Effector memory CD8-positive, alpha-beta T cell (primary cell): ENCODE data around the gene RXFP4.
A peak's percentile ranks its signal among the peaks of the same experiment; 100 is the strongest.
"Not testable (repeated sequence)": the region's sequence is repeated elsewhere in the genome, so short reads cannot be mapped to it uniquely, and the experiment has no call there.

Experiments used
- ATAC-seq: fragments of 150-1000 bp; cut with Tn5 transposase; replicated peaks from 2 replicates; pipeline ENCODE4 v1.10.0; 2021; ENCODE audit warnings: mild to moderate bottlenecking, moderate library complexity
- DNase-seq, 3 experiments: peaks; one replicate each; pipeline ENCODE4 v3.0.0; 2021
- H3K27ac Mint-ChIP-seq, 2 donors: one replicate each; pipeline ENCODE4 v1.8.0; 2022; ENCODE audit warnings: mild to moderate bottlenecking in 2 of 2, mixed read lengths in 2 of 2, moderate library complexity in 2 of 2
- H3K27me3 Mint-ChIP-seq, 2 donors: one replicate each; pipeline ENCODE4 v1.8.0; 2022; ENCODE audit warnings: mixed read lengths in 2 of 2
- H3K36me3 Mint-ChIP-seq: one replicate; pipeline ENCODE4 v1.8.0; 2022; ENCODE audit warnings: mild to moderate bottlenecking, moderate library complexity, mixed read lengths; ENCODE audit not compliant: insufficient read depth
- H3K4me1 Mint-ChIP-seq, 2 donors: one replicate each; pipeline ENCODE4 v1.8.0; 2022; ENCODE audit warnings: low read depth in 2 of 2, mixed read lengths in 2 of 2
- H3K4me3 Mint-ChIP-seq, 2 donors: one replicate each; pipeline ENCODE4 v1.8.0; 2022; ENCODE audit warnings: mild to moderate bottlenecking in 2 of 2, mixed read lengths in 2 of 2, moderate library complexity in 2 of 2
- H3K9me3 Mint-ChIP-seq, 2 donors: one replicate each; pipeline ENCODE4 v1.8.0; 2022; ENCODE audit warnings: mixed read lengths in 2 of 2

The RXFP4 gene

GRCh38 chr1:155979597-155980343, 38.3 kb downstream of the RXFP4 start:
- DNase-seq (no peak), ATAC-seq (peak; percentile 21)
- H3K4me3 Mint-ChIP-seq, result peak overlapping the region; percentile 83 to 97
- no peaks in the 10 kb centered on the region for H3K27me3 Mint-ChIP-seq
- H3K4me1 Mint-ChIP-seq, result peaks cover 65 to 69% of the 10 kb centered on the region in 2 donors
- peak overlapping the region; percentile 85 to 94 for H3K27ac Mint-ChIP-seq
- H3K9me3 Mint-ChIP-seq, result no peaks in the 10 kb centered on the region
- peaks cover 31% of the 10 kb centered on the region for H3K36me3 Mint-ChIP-seq

DNA sequence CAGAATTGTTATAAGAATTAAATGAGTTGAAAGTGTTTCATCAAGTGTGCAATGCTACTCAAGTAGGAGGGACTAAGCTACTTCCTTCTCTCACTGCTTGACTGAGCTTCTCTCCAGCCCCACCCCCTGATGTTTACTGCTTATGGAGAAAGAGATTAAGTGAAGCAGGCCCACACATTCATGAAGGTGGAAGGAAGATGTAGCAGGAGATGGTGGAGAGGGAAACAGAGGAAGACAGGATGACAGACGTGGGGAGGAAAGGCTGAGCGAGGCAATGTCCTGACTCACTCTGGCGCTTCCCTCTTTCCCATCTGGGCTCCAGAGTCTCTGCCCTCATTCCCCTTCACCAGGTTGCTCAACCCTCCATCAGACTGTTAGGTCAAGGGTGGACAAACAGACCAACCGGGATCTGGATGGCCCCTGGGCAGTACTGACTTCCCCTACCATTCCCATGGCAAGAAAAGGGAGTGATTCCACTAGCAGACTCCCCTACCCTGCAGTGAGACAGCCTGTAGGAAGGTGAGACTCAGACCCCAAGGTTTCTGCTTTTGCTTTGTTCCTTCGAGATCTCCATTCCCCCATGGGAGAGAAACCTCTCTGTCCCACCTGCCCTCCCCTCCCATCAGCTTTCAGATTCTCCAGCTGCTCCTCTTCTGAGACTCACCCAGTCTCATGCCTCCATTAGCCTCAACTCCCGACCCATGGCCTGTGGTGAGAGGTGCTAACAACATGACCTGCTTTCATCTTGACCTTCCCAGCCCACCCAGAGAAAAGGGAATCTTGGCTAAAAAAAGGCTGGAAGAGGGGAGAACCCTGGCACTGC, 40.0 kb downstream of the RXFP4 start:
- Mint-ChIP-seq H3K27me3 (no peaks in the 10 kb centered on the region), H3K4me3 (peak overlapping the region; percentile 83 to 97), H3K9me3 (no peaks in the 10 kb centered on the region), H3K27ac (peak overlapping the region; percentile 85 to 94), H3K4me1 (peaks cover 50 to 52% of the 10 kb centered on the region in 2 donors), H3K36me3 (peaks cover 24% of the 10 kb centered on the region)
- ATAC-seq (peak; percentile 27), DNase-seq (no peak)

DNA sequence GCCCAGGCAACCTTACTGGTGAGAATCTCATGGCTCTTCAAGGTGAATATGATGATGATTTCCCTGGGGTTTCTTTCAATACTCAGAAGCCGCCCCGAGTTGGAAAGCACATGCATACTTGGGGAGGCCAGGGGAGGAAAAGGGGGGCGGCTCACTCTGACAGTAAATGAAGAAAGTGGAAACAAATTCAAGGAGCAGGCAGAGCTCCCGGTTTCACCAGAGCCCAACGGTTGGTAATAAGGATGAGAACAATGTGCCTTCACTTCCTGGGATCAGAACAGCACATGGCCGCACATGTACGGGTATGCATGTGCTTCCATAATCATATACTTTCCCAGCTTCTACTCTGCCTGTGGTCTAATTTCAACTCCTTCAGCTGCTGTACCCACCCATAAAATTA, 40.7 kb downstream of the RXFP4 start:
- ATAC-seq, result no peak
- no peak for DNase-seq
- Mint-ChIP-seq H3K27ac (peak overlapping the region; percentile 85 to 94), H3K27me3 (no peaks in the 10 kb centered on the region), H3K36me3 (peaks cover 18% of the 10 kb centered on the region), H3K4me1 (peaks cover 43 to 46% of the 10 kb centered on the region in 2 donors), H3K4me3 (peak overlapping the region; percentile 83 to 97), H3K9me3 (no peaks in the 10 kb centered on the region)

GRCh38 chr1:155983191-155984024, 42.0 kb downstream of the RXFP4 start:
- Mint-ChIP-seq H3K4me1 (peaks cover 38 to 41% of the 10 kb centered on the region in 2 donors), H3K27ac (peak overlapping the region; percentile 85), H3K9me3 (no peaks in the 10 kb centered on the region), H3K36me3 (peaks cover 8% of the 10 kb centered on the region), H3K4me3 (no peak overlapping the region), H3K27me3 (no peaks in the 10 kb centered on the region)
- ATAC-seq (no peak), DNase-seq (no peak)

- H3K36me3 Mint-ChIP-seq, result peaks cover 4% of the 10 kb centered on the region
- H3K27me3 Mint-ChIP-seq, result no peaks in the 10 kb centered on the region
- peaks cover 38 to 40% of the 10 kb centered on the region in 2 donors for H3K4me1 Mint-ChIP-seq
- no peak for DNase-seq
- no peak for ATAC-seq
- H3K4me3 Mint-ChIP-seq, result no peak overlapping the region
- H3K9me3 Mint-ChIP-seq, result no peaks in the 10 kb centered on the region
- H3K27ac Mint-ChIP-seq, result peak overlapping the region; percentile 79 to 85
These were observed 42.9 kb downstream of the RXFP4 start for GRCh38 chr1:155984341-155984740.

DNA sequence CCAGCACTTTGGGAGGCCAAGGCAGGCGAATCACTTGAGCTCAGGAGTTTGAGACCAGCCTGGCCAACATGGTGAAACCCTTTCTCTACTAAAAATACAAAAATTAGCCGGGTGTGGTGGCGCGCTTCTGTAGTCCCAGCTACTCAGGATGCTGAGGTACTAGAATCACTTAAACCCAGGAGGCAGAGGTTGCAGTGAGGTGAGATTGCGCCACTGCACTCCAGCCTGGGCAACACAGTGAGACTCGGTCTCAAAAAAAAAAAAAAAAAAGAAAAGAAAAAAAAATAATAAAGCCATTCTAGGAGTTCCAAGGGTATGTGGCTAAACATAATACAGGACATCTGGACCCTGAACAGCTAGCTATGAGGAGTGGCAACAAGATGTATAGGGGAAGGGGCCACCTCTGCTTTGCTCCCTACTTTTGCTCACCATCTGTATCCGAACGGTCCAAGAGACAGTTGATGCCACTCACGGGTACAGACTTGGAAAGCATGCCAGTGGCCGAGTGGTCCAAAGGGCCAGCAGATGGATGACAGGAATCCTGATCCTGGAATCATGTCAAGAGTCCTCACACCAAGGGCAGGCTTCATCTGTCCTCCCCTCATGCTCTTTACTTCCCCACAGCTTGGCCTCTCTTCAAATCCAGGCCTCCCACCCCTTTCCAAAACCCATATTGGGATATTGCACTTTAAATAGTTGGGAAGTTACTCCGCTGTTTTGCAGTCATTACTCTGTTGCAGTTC, 43.6 kb downstream of the RXFP4 start:
- Mint-ChIP-seq H3K4me1 (peaks cover 34 to 36% of the 10 kb centered on the region in 2 donors), H3K27ac (peak overlapping the region in 1 of 2 donors; percentile 85)
- not testable (repeated sequence) for H3K27me3 Mint-ChIP-seq, DNase-seq, H3K36me3 Mint-ChIP-seq, H3K4me3 Mint-ChIP-seq, ATAC-seq, H3K9me3 Mint-ChIP-seq

DNA sequence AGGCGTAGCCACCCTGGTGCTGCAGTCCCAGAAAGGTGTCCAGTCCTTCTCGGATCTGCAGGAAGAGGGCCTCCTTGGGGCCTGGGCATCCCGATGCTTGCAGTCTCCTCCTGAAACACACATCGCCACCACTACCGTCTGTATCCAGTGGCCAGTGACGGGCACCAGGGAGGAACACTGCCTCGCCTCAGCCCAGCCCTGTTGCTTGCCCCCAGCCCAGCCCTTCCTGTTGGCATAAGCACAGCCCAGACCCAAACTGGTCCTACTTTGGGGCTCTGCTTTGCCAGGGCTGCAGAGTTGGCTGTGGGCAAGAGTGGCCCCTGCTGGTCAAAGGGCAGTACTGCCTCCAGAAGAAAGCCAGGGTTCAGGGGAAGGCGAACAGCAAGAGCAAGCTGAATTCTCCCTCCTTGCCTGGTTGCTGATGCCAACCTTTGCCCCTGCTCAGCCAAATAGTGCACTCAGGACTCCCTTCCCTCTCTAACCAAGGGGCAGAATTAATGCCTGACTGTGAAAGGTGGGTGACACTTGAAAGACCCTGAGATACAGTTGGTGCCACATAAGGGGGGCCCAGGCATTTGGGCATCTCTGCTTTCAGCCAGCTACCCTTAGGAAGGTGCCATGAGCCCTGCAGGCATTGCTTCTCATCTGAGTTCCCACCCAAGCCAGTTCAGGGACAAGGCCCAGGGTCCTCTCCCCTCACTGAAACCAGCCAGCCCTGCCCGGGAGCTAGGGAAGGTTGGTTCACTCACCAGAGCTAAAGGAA, 48.0 kb downstream of the RXFP4 start:
- Mint-ChIP-seq H3K9me3 (no peaks in the 10 kb centered on the region), H3K36me3 (peaks cover 2% of the 10 kb centered on the region), H3K27me3 (no peaks in the 10 kb centered on the region), H3K4me3 (no peak overlapping the region), H3K4me1 (peaks cover 7 to 8% of the 10 kb centered on the region in 2 donors), H3K27ac (peak overlapping the region in 1 of 2 donors; percentile 79)
- DNase-seq (peak; percentile 80 to 87 (median 81)), ATAC-seq (peak; percentile 98)

DNA sequence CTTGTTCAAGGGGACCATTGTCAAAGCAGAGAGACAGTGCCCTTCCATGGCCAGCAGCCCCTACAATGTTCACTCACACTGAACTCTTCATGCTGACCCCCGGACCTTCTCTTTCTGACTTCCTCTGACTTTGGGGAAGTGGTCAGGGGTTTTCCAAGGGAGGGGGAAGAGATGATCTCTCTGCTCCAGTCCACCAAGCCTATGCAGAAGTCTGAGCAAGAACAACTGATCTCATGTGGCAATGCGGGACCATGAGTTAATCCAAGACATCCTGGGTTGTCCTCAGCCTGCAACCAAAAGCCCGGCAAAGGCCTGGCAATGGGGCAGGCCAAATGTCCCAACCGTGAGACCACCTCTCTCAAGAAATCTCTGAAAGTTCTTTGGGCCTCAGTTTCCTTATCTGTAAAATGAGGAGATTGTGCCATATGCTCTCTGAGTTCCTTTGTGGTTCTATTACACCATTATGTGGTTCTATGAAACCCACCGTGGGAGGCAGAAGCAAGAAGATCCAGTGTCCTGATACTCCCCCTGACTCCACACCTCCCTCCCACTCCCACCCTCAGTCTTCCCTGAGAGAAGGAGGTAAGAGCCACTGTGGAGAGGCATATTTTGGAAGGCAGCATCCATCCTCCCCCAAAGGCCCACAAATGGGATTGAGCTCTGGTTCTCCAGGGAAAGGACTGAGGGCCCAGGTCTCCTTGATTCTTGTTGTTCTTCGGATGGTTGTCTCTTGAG, 48.7 kb downstream of the RXFP4 start:
- H3K27ac Mint-ChIP-seq, result peak overlapping the region in 1 of 2 donors; percentile 79
- ATAC-seq, result peak; percentile 11
- DNase-seq, result no peak
- no peaks in the 10 kb centered on the region for H3K27me3 Mint-ChIP-seq
- H3K9me3 Mint-ChIP-seq, result no peaks in the 10 kb centered on the region
- peaks cover 7 to 10% of the 10 kb centered on the region in 2 donors for H3K4me1 Mint-ChIP-seq
- peaks cover 5% of the 10 kb centered on the region for H3K36me3 Mint-ChIP-seq
- H3K4me3 Mint-ChIP-seq, result no peak overlapping the region
